ENCODE results near the gene PCDH9.
"Not testable (repeated sequence)": the region's sequence is repeated elsewhere in the genome, so short reads cannot be mapped to it uniquely, and the experiment has no call there.

PCDH9 gene

GRCh38 chr13:66886264-66886663 is 343.9 kb downstream of the PCDH9 start:
- DNase-seq, result peak; percentile 5

GRCh38 chr13:66881170-66881569 is 349.0 kb downstream of the PCDH9 start:
- not testable (repeated sequence) for DNase-seq

GRCh38 chr13:66879988-66880387 is 350.1 kb downstream of the PCDH9 start:
- no peak for DNase-seq

- peak; percentile 64 for DNase-seq
These were observed 354.9 kb downstream of the PCDH9 start for GRCh38 chr13:66875264-66875663.

GRCh38 chr13:66864627-66865026 is 365.5 kb downstream of the PCDH9 start:
- no peak for DNase-seq

GRCh38 chr13:66860878-66861417 is 369.2 kb downstream of the PCDH9 start:
- DNase-seq, result no peak

GRCh38 chr13:66859934-66860877 is 369.9 kb downstream of the PCDH9 start:
- DNase-seq, result no peak

- no peak for DNase-seq
These were observed 371.1 kb downstream of the PCDH9 start for GRCh38 chr13:66859078-66859477.

GRCh38 chr13:66858163-66858562 is 372.0 kb downstream of the PCDH9 start:
- no peak for DNase-seq

- DNase-seq, result no peak
These were observed 375.0 kb downstream of the PCDH9 start for GRCh38 chr13:66855131-66855530.

- no peak for DNase-seq
These were observed 376.6 kb downstream of the PCDH9 start for GRCh38 chr13:66853564-66853963.

- no peak for DNase-seq
These were observed 380.4 kb downstream of the PCDH9 start for GRCh38 chr13:66849706-66850105.

- no peak for DNase-seq
These were observed 382.6 kb downstream of the PCDH9 start for GRCh38 chr13:66847541-66847940.

GRCh38 chr13:66845393-66845792 is 384.7 kb downstream of the PCDH9 start:
- no peak for DNase-seq

GRCh38 chr13:66844933-66845332 is 385.2 kb downstream of the PCDH9 start:
- DNase-seq, result no peak

GRCh38 chr13:66842766-66843165 is 387.4 kb downstream of the PCDH9 start:
- no peak for DNase-seq

- DNase-seq, result no peak
These were observed 389.5 kb downstream of the PCDH9 start for GRCh38 chr13:66840621-66841020.

- DNase-seq, result no peak
These were observed 392.9 kb downstream of the PCDH9 start for GRCh38 chr13:66837246-66837645.

- DNase-seq, result peak; percentile 99
These were observed 395.0 kb downstream of the PCDH9 start for GRCh38 chr13:66835040-66835628.

GRCh38 chr13:66830940-66831716 is 399.0 kb downstream of the PCDH9 start:
- DNase-seq, result no peak

- no peak for DNase-seq
These were observed 400.3 kb downstream of the PCDH9 start for GRCh38 chr13:66829803-66830202.

- no peak for DNase-seq
These were observed 403.7 kb downstream of the PCDH9 start for GRCh38 chr13:66826398-66826797.

GRCh38 chr13:66821551-66821950 is 408.6 kb downstream of the PCDH9 start:
- DNase-seq, result no peak
